HPDE6-E6E7 (cell line): ENCODE results near the gene CGB2.
"Not testable (repeated sequence)": the region's sequence is repeated elsewhere in the genome, so short reads cannot be mapped to it uniquely, and the experiment has no call there.

Source experiments
- DNase-seq: peaks from one replicate; pipeline ENCODE4 v3.0.0; 2011; ENCODE audit warnings: missing footprints; ENCODE audit errors: extremely low spot score

Gene CGB2

DNA sequence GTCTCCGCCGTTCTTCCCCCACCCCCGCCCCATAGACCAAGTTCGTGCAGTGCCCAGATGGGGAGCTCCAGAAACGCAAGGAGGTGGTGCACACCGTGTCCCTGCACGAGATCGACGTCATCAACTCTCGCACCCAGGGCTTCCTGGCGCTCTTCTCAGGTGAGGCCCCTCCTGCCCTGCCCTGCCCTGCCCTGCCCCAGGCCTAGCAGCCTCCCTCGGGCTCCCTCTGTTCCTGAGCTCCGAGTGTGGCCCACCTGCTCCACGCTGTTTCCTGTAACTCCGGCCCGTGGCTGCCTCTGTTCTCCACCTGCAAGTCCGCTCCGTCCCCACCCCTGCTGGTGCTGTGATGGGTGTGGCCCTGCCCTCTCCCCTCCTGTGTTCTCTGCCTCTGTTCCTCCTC is 21.2 kb upstream of the CGB2 start:
- no peak for DNase-seq

DNA sequence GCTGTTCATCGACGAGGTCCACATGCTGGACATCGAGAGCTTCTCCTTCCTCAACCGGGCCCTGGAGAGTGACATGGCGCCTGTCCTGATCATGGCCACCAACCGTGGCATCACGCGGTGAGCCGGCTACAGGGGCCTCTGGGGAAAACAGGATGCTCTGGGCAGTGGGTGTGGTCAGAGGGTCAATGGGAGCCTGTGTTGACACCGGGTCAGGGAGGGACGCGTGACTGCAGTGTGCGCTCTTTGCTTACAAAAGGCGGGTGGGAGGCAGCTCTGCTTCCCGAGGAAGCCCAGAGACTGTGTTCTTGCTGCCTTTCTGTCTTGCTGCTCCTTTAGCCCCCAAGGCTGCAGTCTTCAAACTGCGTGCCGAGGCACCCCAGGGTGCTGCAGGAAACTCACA is 20.5 kb upstream of the CGB2 start:
- no peak for DNase-seq

DNA sequence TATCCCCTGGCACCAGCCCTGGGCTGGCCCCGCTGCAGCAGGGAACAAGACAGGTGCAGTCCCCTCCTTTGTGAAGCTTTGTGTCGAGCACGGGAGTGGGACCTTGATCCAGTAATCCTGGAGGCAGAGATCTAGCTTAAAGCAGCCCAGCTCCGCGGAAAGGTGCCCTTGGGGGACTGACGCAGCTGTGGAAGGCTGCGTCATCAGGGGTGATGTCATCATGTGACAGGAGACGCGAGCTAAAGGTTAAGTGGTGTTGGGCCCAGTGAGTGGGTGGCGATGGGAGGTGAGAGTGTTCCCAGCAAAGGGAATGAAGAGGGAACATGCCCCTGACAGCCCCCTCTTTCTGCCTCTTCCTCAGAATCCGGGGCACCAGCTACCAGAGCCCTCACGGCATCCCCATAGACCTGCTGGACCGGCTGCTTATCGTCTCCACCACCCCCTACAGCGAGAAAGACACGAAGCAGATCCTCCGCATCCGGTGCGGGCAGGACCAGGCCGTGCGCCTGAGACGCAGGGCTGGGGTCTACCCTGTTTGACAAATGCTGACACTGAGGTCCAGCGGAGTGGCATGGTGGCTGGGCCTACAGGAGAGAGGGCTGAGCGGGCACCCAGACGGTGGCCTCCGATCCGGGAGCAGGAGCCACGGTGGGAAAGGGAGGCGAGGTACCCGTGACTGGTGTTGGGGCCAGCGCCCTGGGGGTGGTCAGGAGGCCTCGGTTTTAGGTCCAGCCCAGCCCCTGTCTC is 17.4 kb upstream of the CGB2 start:
- DNase-seq = no peak

DNA sequence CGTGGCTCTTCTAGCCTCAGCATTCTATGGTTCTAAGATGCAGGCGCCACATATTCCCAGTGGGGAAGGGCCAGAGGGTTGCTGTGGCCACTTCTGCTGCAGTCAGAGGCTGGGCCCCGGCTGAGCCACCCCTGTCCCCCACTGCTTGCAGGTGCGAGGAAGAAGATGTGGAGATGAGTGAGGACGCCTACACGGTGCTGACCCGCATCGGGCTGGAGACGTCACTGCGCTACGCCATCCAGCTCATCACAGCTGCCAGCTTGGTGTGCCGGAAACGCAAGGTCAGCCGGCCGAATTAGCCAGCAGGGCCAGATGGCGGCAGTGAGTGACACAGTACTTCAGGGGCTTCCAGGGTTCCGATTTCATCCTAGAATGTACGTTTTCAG is 16.8 kb upstream of the CGB2 start:
- no peak for DNase-seq

DNA sequence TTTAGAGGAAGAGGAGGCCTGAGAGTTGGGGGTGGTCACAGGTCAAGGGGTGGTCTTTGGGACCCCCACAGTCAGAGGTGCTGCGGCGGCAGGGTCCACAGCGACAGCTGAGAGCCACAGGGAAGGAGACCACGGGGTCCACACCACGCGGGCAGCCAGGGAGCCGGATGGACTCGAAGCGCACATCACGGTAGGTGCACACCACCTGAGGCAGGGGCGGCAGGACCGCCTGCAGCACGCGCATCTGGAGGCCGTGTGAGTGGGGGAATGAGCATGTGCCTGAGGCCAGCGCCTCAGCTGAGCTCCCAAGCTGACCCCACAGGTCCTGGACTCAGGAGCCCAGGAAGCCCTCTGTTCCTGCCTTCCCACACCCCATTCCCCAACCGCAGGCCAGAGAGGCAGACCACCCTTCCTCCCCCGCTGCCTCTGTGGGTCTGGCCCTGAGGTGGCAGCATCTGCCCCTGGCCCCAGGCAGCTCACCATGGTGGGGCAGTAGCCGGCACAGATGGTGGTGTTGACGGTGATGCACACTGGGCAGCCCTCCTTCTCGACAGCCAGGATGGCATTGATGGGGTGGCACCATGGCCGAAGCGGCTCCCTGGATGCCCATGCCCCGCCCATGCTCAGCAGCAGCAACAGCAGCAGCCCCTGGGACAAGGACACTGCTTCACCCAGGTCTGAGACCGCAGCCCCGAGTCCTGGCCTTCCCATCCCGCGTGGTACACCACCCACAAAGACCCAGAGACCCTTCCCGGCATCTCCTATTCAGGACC is 15.4 kb upstream of the CGB2 start:
- DNase-seq = no peak

DNA sequence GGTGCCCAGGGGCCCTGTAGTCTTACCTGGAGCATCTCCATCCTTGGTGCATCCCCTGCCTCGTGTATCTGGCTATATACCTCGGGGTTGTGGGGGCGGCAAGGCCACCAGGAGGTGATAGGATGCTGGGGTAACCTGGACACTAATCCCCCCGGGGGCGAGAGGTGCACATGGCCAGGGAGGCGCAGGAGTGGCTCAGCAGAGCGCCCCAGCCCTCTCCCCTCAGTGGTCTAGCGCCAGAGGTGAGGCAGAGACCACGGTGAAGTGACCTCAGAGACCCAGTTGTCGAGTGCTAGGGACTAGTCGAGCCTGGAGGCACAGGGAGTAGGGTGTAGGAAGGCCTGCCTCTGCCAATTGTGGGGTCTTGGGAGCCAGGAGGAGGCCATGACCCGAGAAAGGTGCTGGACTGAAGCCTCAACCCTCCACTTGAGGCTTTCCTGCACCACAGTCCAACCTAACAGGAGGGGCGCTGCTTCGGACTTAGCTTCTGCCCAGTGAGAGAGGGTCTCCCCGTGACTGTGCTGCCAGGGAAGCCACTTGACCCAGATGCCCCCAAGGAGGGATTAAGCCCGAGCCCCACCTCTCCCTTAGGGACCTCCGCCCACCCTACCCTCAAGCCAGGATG is 14.5 kb upstream of the CGB2 start, which contains the start of gene LHB:
TSS of gene LHB (minus strand) at position 51 of the 625 bp plus-strand sequence. CDS start at position 41, 10 bp downstream.
- DNase-seq = no peak

DNA sequence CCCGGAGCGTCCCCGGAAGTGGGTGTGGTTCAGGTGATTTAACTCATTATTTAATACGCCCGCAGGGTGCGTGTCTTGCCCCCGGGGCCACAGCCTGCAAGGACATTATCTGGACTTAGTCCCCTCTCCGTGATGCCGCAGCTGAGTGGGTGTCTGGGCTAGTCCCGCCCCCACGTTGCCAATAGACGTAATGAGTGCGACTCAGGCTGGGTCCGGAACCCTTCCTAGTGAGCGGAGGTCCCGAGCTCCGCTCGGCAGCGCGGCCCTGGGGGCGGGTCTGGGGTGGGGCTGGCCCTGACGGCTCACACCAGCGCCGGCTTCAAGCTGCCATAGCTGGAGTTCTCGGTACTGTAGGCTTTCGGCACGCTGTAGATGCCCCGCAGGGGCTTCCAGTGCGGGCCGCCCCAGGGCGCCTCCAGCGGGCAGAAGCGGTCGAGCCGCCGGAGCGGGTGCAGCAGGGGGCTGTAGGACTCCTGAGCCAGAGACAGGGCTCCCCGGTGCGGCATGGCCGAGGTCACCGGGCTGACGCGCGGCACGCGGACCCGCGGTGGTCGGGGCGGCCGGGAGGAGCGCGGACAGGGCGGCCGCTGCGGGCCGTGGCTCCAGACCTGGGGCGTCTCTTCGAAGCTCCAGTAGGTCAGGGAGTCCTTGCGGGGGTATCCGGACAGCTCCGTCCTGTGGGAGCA is 13.9 kb upstream of the CGB2 start:
- DNase-seq = no peak

DNA sequence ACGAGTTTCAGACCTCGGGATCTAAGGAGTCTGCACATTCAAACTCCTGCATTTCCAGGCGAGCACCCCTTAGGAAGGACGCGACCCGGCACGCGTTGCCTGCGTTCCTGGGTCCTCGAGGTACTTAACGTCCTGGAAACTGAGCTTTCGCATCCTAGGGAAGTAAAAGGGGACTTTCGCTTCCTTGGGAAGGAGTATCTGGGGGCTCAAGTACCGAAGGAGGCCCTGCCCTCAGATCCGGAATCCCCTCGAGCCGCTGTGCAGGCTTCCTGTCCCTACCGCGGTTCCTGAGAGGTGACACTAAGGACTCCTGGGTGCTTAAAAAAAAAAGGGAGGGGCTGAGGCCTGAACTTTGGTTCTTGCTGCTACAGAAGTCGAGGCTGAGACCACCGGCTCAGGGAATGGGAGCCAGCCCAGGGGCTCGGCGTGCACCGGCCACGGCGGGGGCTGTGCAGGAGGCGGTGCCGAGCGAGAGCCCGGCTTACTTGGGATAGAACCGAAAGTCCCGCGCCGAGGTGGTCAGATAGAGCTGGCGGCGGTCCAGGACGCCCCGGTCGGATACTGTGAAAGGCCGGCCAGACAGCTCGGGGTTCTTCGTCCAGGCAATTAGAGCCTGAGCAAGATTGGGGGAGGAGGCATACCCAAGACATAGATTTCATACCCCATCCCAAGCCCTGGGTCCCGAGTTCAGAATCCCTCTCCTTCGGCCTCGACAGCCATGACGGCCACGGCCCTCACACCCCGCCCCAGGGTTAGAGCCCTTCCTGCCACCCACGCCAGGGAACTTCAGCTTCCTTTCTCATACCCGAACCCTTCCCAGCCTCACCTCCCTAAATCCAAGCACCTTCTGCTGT is 13.1 kb upstream of the CGB2 start:
- DNase-seq = not testable (repeated sequence)

DNA sequence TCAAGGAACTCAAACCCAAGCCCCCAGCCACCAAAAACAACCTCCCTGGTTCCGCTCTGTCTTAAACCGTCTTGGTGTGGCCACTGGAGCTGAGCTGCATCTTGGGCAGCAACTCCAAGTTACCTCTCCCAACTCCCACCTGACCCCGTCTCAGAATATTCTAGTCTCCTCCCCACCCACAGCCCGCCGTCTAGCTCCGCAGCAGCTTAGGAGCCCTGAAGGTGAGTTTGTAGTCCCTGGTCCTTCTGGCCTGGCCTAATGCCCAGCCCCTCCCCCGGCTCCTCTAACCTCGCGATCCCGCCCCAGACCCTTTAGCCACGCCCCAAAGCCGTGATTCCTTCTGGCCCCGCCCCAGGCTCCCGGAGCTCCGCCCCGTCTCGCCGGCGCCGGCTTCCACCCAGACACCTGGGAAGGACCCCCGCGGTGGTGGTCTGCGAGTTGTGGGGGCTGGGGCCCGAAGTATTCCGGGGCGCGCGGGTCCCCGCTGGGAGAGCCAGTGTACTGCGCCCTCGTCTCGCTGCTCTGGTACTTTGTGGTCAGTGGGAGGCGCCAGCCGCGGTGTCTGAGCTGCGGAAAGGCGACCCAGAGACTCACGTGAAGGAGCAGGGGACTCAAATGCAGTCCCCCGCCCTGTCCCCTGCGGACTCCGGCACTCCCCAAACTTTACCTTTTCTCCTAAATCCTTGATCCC is 12.3 kb upstream of the CGB2 start:
- peak; percentile 49 for DNase-seq

DNA sequence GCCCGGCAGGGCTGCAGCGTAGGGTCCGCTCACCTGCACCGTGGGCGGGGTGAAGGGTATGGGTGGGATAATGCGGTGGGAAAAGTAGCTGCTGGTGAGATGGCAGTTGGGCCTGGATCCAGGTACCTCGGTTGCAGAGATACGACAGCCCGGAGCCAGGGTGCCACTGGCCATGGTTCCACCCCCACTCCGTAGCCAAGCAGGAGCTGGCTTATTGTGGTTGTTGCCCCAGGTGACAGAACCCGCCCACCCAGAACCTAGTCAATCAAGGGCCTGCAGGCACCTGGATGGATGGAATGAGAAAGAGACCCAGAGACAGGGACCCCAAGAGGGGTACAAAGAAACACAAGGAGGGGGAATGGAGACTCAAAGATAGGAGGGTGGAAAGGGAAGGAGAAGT is 11.3 kb upstream of the CGB2 start:
- no peak for DNase-seq

DNA sequence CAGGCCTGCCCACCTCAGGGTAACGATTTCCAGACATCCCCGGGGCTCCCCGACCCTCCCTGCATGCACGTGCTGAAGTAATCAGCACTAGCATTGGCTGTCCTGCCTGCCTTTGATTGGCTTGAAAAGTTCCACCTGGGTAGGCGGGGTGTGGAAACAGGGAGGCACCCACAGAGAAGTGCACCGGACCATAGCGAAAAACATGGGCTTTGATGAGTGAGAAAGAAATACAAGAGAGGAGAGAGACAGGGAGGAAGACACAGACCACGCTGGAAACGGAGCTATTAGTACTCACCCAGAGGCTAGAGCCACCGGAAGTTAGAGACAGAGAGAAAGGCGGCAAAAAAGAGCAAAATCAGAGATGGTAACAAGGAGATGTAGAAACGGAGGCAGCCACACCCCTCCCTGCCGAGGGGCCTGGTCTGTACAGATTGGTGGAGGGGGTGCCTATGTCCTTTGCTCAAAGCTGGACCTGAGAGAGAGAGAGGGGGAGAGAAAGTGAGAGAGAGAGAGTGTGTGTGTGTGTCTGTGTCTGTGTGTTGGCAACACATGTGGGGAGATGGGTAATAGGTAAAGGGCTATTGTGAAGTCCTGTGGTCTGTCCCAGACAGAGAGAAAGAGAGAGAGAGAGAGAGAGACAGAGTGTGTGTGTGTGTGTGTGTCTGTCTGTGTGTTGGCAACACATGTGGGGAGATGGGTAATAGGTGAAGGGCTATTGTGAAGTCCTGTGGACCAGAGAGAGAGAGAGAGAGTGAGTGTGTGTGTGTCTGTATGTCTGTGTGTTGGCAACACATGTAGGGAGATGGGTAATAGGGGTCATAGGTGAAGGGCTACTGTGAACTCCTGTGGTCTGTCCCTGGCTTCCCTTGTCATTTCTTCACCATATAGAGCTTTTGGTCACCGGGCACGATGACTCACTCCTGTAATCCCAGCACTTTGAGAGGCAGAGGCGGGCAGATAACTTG is 10.5 kb upstream of the CGB2 start:
- no peak for DNase-seq

DNA sequence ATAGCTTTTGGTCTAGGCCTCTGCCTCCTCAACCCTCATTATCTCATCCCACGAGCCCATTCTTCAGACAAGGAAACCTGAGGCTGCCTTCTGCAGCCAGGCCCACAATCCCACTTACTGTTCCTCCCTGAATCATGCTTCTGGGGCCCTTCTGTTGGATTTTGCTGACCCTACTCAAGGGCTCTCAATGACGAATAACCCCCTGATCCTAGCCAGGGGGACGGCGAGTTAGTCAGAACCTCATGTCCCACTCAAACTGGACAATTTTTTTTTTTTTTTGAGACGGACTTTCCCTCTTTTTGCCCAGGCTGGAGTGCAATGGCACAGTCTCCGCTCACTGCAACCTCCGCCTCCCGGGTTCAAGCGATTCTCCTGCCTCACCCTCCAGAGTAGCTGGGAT is 9.6 kb upstream of the CGB2 start:
- DNase-seq = no peak

DNA sequence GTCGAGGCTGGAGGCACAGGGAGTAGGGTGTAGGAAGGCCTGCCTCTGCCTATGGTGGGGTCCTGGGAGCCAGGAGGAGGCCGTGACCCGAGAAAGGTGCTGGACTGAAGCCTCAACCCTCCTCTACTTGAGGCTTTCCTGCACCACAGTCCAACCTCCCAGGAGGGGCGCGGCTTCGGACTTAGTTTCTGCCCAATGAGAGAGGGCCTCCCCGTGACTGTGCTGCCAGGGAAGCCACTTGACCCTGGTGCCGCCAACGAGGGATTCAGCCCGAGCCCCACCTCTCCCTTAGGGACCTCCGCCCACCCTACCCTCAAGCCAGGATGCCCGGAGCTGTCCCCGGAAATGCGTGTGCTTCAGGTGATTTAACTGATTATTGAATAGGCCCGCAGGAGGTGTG is 7.5 kb upstream of the CGB2 start, which contains the start of gene CGB3:
TSS of gene CGB3 (minus strand) at position 101 of the 400 bp plus-strand sequence. CDS start 362 bp downstream, outside the sequence.
- not testable (repeated sequence) for DNase-seq

DNA sequence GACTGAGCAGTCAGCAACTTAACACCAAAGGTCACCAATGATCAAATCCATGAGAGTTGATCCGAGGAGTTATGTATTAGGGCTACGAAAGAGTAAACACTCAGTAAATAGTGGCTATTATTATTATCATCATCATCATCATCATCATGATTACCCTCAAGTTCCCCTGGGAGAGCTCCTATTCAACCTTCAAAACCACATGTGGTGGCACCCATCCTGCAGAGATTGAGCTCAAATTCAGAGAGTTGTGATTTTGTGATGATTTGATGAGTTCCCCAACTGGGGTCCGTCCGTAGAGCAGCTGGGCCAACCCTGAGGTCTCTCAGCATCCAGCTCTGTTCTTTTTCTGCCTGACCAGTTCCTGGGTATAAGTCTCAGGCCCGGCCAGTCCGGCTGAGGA is 6.6 kb upstream of the CGB2 start:
- not testable (repeated sequence) for DNase-seq

DNA sequence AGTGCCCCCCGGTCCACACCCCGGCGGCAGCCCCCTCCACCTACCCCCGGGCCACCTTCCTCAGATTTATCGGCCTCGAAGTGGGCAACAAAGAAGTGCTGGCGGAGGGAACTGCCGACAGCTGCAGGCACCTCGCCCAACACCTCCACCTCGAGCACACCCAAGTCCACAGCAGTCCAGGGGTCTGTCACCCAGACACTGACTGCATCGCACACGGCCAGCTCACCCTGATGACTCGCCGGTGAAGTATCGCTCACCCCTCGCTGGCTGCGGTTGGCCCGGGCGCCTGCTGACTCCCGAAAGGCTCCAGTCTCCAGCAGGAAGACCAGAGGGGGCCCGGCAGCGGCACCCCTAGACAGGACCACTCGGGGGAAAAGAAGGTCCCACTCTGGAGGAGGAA is 6.1 kb upstream of the CGB2 start:
- DNase-seq = not testable (repeated sequence)

DNA sequence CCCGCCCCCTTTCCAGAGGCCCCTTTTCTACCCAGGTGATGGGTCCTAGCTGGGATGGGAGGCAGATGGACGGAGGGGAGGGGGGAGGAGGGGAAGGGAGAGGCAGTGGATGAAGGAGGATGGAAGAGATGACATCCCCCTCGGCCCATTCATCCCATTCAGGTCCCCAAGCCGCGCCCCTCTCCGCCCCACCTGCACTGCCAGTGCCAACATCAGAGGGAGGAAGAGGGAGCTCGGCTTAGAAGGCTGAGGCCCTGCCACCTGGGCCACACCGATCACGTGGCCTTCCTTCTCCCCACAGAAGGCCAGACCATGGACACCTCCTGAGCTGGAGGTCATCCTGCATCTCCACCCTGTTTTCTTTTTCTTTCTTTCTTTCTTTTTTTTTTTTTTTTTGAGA is 3.0 kb upstream of the CGB2 start:
- DNase-seq = not testable (repeated sequence)

DNA sequence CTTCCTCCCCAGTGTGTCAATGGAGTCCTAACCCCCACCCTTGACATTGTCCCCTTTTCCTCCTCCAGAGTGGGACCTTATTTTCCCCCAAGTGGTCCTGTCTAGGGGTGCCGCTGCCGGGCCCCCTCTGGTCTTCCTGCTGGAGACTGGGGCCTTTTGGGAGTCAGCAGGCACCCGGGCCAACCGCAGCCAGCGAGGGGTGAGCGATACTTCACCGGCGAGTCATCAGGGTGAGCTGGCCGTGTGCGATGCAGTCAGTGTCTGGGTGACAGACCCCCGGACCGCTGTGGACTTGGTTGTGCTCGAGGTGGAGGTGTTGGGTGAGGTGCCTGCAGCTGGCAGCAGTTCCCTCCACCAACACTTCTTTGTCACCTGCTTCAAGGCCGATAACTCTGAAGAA is 1.9 kb upstream of the CGB2 start:
- not testable (repeated sequence) for DNase-seq

DNA sequence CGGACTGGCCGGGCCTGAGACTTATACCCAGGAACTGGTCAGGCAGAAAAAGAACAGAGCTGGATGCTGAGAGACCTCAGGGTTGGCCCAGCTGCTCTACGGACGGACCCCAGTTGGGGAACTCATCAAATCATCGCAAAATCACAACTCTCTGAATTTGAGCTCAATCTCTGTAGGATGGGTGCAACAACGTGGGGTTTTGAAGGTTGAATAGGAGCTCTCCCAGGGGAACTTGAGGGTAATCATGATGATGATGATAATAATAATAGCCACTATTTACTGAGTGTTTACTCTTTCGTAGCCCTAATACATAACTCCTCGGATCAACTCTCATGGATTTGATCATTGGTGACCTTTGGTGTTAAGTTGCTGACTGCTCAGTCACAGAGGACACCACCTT is 1.4 kb upstream of the CGB2 start:
- not testable (repeated sequence) for DNase-seq

DNA sequence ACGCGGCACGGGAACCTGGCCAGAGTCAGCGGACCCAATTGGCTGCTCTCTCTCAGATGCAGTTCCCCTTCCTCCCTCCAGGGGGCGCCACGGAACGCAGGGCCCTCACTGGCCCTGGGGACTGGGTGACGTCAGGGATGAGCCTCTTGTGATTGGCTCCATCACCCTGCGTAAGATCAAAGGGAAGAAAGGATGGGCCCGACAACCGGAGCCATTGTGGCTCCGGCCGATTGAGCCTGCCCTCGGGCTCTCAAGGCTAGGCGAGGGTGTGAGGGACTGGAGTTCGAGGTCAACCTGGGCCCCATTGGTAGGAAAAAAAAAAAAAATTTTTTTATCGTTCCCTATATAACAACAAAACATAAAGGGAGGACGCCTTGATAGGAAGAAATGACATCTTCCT is 5.1 kb downstream of the CGB2 start, which contains the start of gene CGB1:
TSS of gene CGB1 (minus strand) at position 81 of the 400 bp plus-strand sequence. CDS start 184 bp downstream, outside the sequence.
- DNase-seq = not testable (repeated sequence)
